ENCODE results near the gene CHRDL2.

Gene CHRDL2

DNA sequence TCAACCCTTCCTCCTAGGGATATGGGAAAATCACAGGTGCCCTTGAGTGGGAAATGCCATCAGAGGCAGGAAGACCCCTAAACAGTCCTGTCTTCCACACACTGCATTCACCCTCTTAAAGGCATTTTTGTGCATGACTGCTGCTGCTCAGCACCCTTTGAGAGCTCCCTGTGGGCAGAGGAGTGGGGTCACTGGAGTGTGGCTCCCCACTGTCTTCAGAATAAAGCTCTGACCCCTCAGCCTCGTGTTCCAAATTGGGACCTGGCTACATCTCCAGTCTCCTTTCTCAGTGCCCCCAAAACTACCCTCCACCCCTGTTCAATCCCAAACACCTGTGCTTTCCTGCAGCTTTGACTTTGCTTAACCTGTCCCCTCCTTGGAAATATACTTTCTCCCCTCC is 46.6 kb downstream of the CHRDL2 start:
- DNase-seq (ENCODE audit: low read depth, low spot score), result no peak
- Histone ChIP-seq H3K36me3 (ENCODE audit: insufficient read depth, insufficient read length, low read length) (no peaks in the 10 kb centered on the region), H3K4me3 (ENCODE audit: insufficient read length, low read depth) (no peak overlapping the region), H3K9ac (ENCODE audit: insufficient read length, low read depth) (no peak overlapping the region), H3K9me3 (ENCODE audit: insufficient read depth, low read length) (0 out of 2 replicates have a peak, but pooled peaks cover 6% of the 10 kb centered on the region), H3K27me3 (ENCODE audit: insufficient read depth, insufficient read length) (no peaks in the 10 kb centered on the region), H3K4me1 (ENCODE audit: insufficient read depth, insufficient read length) (peaks cover 5% of the 10 kb centered on the region)
- TF ChIP-seq ZNF274 (IDR thresholded peaks at IDR 0.05; ENCODE audit: low read depth, low read length) (no peak), YY1 (IDR thresholded peaks at IDR 0.05; ENCODE audit: insufficient read depth, insufficient read length) (no peak), SUZ12 (IDR thresholded peaks at IDR 0.05; ENCODE audit: extremely low read depth, insufficient read depth, insufficient read length) (no peak)

DNA sequence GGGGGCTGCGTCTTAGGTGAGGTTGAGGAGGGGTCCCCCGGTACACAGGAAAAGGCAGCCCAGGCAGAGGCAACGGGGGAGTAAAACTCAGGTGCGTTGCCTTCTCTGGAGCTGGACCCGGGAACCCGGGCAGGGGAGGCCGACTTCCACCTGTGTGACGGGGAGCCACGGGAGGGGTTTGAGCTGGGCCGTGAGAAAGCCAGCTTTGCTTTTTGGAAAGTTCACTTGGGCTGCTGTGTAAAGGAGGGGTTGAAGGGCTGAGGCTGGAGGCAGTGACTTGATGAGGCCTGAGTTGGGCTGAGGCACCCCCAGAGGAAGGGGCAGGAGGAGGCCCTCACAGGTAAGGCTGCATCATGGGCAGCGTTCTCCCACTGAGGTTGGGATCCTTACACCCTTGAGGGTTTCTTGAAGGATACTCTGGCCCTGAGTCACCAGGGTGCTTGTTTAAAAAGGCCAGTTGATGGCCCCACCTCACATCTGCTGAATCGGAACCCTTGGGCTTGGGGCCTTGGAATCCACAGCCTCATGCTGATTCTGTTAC is 47.2 kb downstream of the CHRDL2 start:
- no peak for DNase-seq (ENCODE audit: low read depth, low spot score)
- Histone ChIP-seq H3K36me3 (ENCODE audit: insufficient read depth, insufficient read length, low read length) (no peaks in the 10 kb centered on the region), H3K4me1 (ENCODE audit: insufficient read depth, insufficient read length) (peaks cover 5% of the 10 kb centered on the region), H3K27me3 (ENCODE audit: insufficient read depth, insufficient read length) (no peaks in the 10 kb centered on the region), H3K4me3 (ENCODE audit: insufficient read length, low read depth) (no peak overlapping the region), H3K9ac (ENCODE audit: insufficient read length, low read depth) (no peak overlapping the region), H3K9me3 (ENCODE audit: insufficient read depth, low read length) (0 out of 2 replicates have a peak, but pooled peaks cover 6% of the 10 kb centered on the region)
- TF ChIP-seq YY1 (IDR thresholded peaks at IDR 0.05; ENCODE audit: insufficient read depth, insufficient read length) (no peak), SUZ12 (IDR thresholded peaks at IDR 0.05; ENCODE audit: extremely low read depth, insufficient read depth, insufficient read length) (no peak), ZNF274 (IDR thresholded peaks at IDR 0.05; ENCODE audit: low read depth, low read length) (no peak)

DNA sequence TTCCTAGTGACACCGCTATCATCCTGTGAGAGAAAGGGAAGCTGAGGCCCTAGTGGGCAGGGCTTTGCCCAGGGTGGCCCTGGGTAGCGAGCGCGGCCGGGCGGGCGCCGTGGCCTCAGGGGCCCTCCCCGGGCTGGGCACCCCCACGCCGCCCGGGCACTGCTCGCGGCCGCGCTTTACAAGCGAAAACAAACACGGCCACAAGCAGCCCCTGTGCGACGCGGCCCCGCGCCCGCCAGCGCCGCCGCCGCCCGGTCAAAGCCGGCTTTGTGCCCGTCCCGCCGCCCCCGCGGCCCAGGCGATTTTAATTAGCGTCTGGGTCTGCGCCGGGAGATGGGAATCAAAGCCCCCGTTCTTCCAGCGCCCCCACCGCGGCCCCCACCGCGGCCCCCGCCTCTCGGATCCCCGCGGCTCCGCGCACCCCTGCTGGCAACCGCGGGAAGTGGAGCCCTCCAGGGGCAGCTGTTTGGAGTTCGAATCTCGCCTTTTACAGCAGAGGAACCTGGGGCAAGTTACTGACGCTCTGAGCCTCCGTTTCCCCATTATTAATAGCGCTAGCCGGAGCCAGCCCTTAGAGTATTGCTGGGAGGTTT is 47.9 kb downstream of the CHRDL2 start:
- Histone ChIP-seq H3K9me3 (ENCODE audit: insufficient read depth, low read length) (0 out of 2 replicates have a peak, but pooled peaks cover 6% of the 10 kb centered on the region), H3K4me3 (ENCODE audit: insufficient read length, low read depth) (no peak overlapping the region), H3K4me1 (ENCODE audit: insufficient read depth, insufficient read length) (peaks cover 5% of the 10 kb centered on the region), H3K9ac (ENCODE audit: insufficient read length, low read depth) (no peak overlapping the region), H3K27me3 (ENCODE audit: insufficient read depth, insufficient read length) (no peaks in the 10 kb centered on the region), H3K36me3 (ENCODE audit: insufficient read depth, insufficient read length, low read length) (no peaks in the 10 kb centered on the region)
- no peak for DNase-seq (ENCODE audit: low read depth, low spot score)
- TF ChIP-seq YY1 (IDR thresholded peaks at IDR 0.05; ENCODE audit: insufficient read depth, insufficient read length) (no peak), ZNF274 (IDR thresholded peaks at IDR 0.05; ENCODE audit: low read depth, low read length) (no peak), SUZ12 (IDR thresholded peaks at IDR 0.05; ENCODE audit: extremely low read depth, insufficient read depth, insufficient read length) (no peak)

DNA sequence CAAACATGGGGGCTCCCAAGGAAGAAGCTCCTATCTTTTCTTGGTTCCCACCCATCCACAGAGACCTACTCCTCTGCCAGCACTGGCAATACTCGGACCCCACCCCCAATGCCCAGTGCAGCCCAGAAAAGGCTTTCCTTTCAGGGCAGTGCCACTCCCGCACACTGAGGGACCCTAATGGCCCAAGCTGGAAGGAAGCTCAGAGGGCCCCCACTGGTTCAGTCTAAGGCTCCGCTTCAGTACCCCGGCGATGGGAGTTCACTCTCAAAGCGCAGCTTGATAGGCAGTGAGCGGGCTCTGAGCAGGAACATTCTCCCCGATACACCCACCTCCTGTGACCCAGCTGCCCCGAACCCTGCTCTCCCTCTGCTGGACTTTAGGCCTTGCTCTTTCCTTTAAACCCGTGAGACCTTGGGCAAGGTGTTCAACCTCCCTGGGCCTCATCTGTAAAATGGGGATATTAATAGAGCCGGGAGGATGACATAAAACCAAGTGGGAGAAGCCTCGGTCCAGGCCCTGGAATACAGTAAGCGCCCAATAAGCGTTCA is 48.4 kb downstream of the CHRDL2 start:
- DNase-seq (ENCODE audit: low read depth, low spot score), result no peak
- H3K9ac ChIP-seq (ENCODE audit: insufficient read length, low read depth), result no peak overlapping the region
- TF ChIP-seq YY1 (IDR thresholded peaks at IDR 0.05; ENCODE audit: insufficient read depth, insufficient read length) (no peak), ZNF274 (IDR thresholded peaks at IDR 0.05; ENCODE audit: low read depth, low read length) (no peak), SUZ12 (IDR thresholded peaks at IDR 0.05; ENCODE audit: extremely low read depth, insufficient read depth, insufficient read length) (no peak)
- no peaks in the 10 kb centered on the region for H3K27me3 ChIP-seq (ENCODE audit: insufficient read depth, insufficient read length)
- H3K4me3 ChIP-seq (ENCODE audit: insufficient read length, low read depth), result no peak overlapping the region
- H3K4me1 ChIP-seq (ENCODE audit: insufficient read depth, insufficient read length), result peaks cover 5% of the 10 kb centered on the region
- no peaks in the 10 kb centered on the region for H3K36me3 ChIP-seq (ENCODE audit: insufficient read depth, insufficient read length, low read length)
- 0 out of 2 replicates have a peak, but pooled peaks cover 6% of the 10 kb centered on the region for H3K9me3 ChIP-seq (ENCODE audit: insufficient read depth, low read length)

DNA sequence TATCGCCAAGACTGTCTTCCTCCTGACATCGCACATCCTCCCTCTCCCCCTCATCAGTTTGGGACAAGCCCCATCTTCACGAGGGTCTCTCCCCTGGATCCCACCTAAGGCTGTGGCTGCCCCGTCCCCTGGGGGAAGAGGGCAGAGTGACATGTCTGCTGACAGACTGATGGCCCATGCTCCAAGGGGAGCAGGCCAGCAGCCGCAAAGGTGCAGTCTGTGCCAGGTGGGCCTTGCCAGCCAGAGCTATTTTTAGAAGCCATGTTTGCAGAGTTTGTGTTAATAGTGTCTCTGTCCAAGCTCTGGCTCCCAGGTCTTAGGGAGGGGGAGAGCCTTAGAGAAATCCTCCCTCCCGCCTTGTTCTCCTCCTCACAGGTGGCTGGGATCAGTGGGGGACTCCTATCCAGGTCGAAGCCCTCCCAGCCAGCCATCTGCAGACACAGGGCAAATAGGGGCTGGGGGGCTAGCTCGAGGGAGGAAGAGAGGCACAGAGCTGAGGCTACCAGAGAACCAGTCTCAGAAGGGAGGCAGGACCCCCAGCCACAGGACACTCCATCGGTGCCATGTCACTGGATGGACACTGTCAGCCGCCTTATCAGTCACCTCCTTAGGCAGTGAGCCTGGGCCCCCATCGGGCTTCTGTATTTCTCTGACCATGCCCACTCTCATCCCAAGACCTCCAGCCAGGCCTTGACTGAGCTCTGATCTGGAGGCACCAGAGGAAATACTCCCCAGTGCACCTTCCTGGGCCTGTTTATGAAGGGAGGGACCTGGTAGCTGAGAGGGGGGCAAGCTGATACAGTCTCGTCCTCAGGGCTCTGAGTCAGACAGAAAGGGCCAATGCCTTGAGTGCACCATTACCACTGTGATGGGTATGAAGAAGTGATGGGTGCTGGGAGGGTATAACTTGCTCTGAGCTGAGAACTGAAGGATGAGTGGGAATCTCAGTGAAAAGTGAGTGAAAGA is 49.3 kb downstream of the CHRDL2 start:
- no peak overlapping the region for H3K9ac ChIP-seq (ENCODE audit: insufficient read length, low read depth)
- TF ChIP-seq YY1 (IDR thresholded peaks at IDR 0.05; ENCODE audit: insufficient read depth, insufficient read length) (no peak), SUZ12 (IDR thresholded peaks at IDR 0.05; ENCODE audit: extremely low read depth, insufficient read depth, insufficient read length) (no peak), ZNF274 (IDR thresholded peaks at IDR 0.05; ENCODE audit: low read depth, low read length) (no peak)
- H3K4me1 ChIP-seq (ENCODE audit: insufficient read depth, insufficient read length), result peaks cover 5% of the 10 kb centered on the region
- no peaks in the 10 kb centered on the region for H3K27me3 ChIP-seq (ENCODE audit: insufficient read depth, insufficient read length)
- H3K4me3 ChIP-seq (ENCODE audit: insufficient read length, low read depth), result no peak overlapping the region
- no peaks in the 10 kb centered on the region for H3K36me3 ChIP-seq (ENCODE audit: insufficient read depth, insufficient read length, low read length)
- H3K9me3 ChIP-seq (ENCODE audit: insufficient read depth, low read length), result 0 out of 2 replicates have a peak, but pooled peaks cover 6% of the 10 kb centered on the region
- no peak for DNase-seq (ENCODE audit: low read depth, low spot score)

DNA sequence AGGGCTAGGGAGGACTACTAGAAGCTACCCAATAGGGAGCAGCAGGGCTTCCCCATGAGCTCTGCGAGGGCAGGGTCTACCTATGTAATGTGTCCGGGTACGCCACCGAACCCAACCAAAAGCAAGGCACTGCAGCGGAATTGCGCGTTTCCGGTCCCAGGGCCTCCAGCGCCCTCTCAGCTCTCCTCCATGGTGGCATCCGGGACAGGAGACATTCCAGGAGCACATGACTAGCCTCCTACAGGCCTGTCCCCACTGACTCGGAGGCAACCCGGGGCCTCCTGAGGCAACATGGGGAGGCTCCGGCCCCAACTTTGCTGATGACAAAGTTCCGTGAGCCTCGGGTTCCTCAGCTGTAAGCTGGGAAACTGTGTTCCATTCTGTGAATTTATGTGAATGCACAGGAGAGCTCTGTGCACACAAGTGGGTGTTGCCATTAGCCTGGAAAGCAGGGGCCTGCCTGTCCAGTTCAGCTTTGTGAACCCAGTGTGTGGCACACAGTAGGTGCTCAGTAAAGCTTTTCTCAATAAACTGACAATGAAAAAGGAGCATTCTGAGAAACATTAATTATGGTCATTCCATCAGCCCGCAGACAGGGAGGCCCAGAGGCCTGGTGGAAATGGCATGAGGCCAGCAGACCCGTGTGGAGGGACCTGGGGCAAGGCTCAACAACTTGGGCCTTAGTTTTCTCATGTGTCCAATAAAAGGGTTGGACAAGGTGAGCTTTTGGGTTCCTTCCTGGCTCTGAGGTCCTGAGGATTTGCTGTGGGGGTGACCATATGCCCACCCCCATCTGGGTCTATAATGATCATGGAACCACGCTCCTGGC is 50.3 kb downstream of the CHRDL2 start:
- no peak for TF ChIP-seq YY1 (IDR thresholded peaks at IDR 0.05; ENCODE audit: insufficient read depth, insufficient read length)
- no peak for TF ChIP-seq ZNF274 (IDR thresholded peaks at IDR 0.05; ENCODE audit: low read depth, low read length)
- no peak for TF ChIP-seq SUZ12 (IDR thresholded peaks at IDR 0.05; ENCODE audit: extremely low read depth, insufficient read depth, insufficient read length)
- no peak overlapping the region for H3K9ac ChIP-seq (ENCODE audit: insufficient read length, low read depth)
- H3K36me3 ChIP-seq (ENCODE audit: insufficient read depth, insufficient read length, low read length), result no peaks in the 10 kb centered on the region
- H3K4me3 ChIP-seq (ENCODE audit: insufficient read length, low read depth), result no peak overlapping the region
- no peaks in the 10 kb centered on the region for H3K27me3 ChIP-seq (ENCODE audit: insufficient read depth, insufficient read length)
- no peak for DNase-seq (ENCODE audit: low read depth, low spot score)
- peaks cover 5% of the 10 kb centered on the region for H3K4me1 ChIP-seq (ENCODE audit: insufficient read depth, insufficient read length)
- 0 out of 2 replicates have a peak, but pooled peaks cover 6% of the 10 kb centered on the region for H3K9me3 ChIP-seq (ENCODE audit: insufficient read depth, low read length)

All from NT2/D1 (cell line).